ENCODE data around the gene HIGD2A. TPM values are rescaled to one million over a fixed set of nuclear protein-coding genes. Genes with fewer than 3 reads are reported as not detected.
A peak's percentile ranks its signal among the peaks of the same experiment; 100 is the strongest.

The HIGD2A gene
- total and polyA plus RNA-seq, 10 of the 15 experiments (the other 5 are each of a cell fraction or from before 2014, with no cell fraction given), result 152 to 348 (median 194) TPM

DNA sequence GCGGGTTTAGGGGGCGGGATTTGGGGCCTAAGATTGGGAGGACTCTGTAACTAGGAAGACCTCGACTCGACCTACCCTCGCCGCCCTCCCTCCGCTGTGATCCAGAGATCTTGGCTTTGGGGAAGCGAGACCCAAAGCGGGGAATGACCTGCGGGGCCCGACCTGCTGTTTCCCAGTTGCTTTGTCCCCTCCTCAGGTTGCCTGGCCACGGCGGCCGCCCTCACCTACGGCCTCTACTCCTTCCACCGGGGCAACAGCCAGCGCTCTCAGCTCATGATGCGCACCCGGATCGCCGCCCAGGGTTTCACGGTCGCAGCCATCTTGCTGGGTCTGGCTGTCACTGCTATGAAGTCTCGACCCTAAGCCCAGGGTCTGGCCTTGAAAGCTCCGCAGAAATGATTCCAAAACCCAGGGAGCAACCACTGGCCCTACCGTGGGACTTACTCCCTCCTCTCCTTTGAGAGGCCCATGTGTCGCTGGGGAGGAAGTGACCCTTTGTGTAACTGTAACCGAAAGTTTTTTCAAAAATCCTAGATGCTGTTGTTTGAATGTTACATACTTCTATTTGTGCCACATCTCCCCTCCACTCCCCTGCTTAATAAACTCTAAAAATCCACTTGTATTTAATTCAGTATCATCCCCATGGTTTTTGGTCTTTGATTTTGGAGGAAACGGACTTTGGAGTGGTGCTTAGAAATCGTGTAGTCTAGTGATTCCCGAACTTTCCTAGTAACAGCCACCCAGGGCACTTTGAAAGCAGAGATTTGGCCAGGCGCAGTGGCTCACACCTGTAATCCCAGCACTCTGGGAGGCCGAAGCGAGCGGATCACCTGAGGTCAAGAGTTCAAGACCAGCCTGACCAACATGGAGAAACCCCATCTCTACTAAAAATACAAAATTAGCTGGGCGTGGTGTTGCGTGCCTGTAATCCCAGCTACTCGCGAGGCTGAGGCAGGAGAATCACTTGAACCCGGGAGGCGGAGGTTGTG is 878 bp downstream of the HIGD2A start:
- CTCF ChIA-PET, result interaction anchor here (1.8 kb wide), 1 partner anchor 59 kb away, joined by 8 read pairs; the partner anchor contains the start of gene FAF2
- RAD21 ChIA-PET (ENCODE audit: unreplicated experiment), result interaction anchor here (1.5 to 1.6 kb wide), 2 partner anchors 28 to 148 kb away, joined by 5 to 6 read pairs; partner anchors contain the start of genes KIAA1191 and RNF44
- WGBS (ENCODE audit: insufficient coverage, insufficient replicate concordance, low lambda C conversion rate, missing lambda C conversion rate), result 27% methylated on average over 36 of the region's 41 CpGs
- FAIRE-seq, result no peak
- Histone ChIP-seq H2AFZ (ENCODE audit: control insufficient read depth, low read depth, low read length) (peak overlapping the region; percentile 65), H3K36me3 (ENCODE audit: control insufficient read depth in 2 of 2, insufficient read depth in 2 of 2, low read length in 1 of 2) (peaks cover 11 to 21% of the 10 kb centered on the region in 2 experiments), H3K27ac (ENCODE audit: control insufficient read depth, insufficient read depth) (peak overlapping the region; percentile 97), H4K20me1 (ENCODE audit: control insufficient read depth, insufficient read depth) (peaks cover 3% of the 10 kb centered on the region; the same call in 1 of the 2 replicates), H3K79me2 (ENCODE audit: control insufficient read depth, insufficient read depth, low read length) (peaks cover 50% of the 10 kb centered on the region), H3K9ac (ENCODE audit: control insufficient read depth, insufficient read depth, low read length) (peak overlapping the region; percentile 87), H3K4me1 (ENCODE audit: control insufficient read depth, insufficient read depth, low read length) (peaks cover 11% of the 10 kb centered on the region), H3K27me3 (replicated peaks in 1 of 2; ENCODE audit: control insufficient read depth in 2 of 2, insufficient read depth in 2 of 2, low read length in 1 of 2) (no peaks in the 10 kb centered on the region), H3K4me2 (ENCODE audit: control insufficient read depth, insufficient read depth) (peak overlapping the region; percentile 94), H3K9me3 (replicated peaks; ENCODE audit: control insufficient read depth, insufficient read depth, low read length) (no peaks in the 10 kb centered on the region), H3K4me3 (peak overlapping the region; percentile 90)
- DNase-seq (ENCODE audit: low read depth, low spot score), result no peak
- intact Hi-C loops (cut with micrococcal nuclease; ENCODE audit: unreplicated experiment) (loop anchor here (2.0 to 10.0 kb wide), 4 partner anchors 29 to 152 kb away; partner anchors contain the start of genes FAF2, KIAA1191, RNF44 and SIMC1), in situ Hi-C loops (cut with MboI) (no loop called here)
- POLR2A ChIA-PET, result interaction anchor here (0.6 to 2.1 kb wide), 6 partner anchors 10 to 146 kb away, joined by 3 to 7 read pairs (median 3); no protein-coding TSS in a partner anchor
- peak; percentile 67 for ATAC-seq
- SMC1A ChIA-PET (ENCODE audit: uncharacterized antibody, unreplicated experiment), result interaction anchor here (1.0 kb wide), 1 partner anchor 27 kb away, joined by 3 read pairs; no protein-coding TSS in a partner anchor
- BruUV-seq (replicated peaks), result TSS peak; percentile 99
- TF ChIP-seq ESRRA (IDR thresholded peaks at IDR 0.05; ENCODE audit: low read length) (no peak), BMI1 (IDR thresholded peaks at IDR 0.05; ENCODE audit: borderline replicate concordance) (0 out of 2 replicates have a peak, but pooled peaks have one; percentile 28), SREBF2 (IDR thresholded peaks at IDR 0.05; ENCODE audit: low read length) (no peak), NR2C1 (IDR thresholded peaks at IDR 0.05) (no peak), BACH1 (IDR thresholded peaks at IDR 0.05; ENCODE audit: borderline replicate concordance) (peak; percentile 65; the same call in 1 of the 2 replicates), POLR2A (IDR thresholded peaks at IDR 0.05; ENCODE audit: low read depth, low read length) (peak; percentile 83)
- TF ChIP-seq, protein P1, sequence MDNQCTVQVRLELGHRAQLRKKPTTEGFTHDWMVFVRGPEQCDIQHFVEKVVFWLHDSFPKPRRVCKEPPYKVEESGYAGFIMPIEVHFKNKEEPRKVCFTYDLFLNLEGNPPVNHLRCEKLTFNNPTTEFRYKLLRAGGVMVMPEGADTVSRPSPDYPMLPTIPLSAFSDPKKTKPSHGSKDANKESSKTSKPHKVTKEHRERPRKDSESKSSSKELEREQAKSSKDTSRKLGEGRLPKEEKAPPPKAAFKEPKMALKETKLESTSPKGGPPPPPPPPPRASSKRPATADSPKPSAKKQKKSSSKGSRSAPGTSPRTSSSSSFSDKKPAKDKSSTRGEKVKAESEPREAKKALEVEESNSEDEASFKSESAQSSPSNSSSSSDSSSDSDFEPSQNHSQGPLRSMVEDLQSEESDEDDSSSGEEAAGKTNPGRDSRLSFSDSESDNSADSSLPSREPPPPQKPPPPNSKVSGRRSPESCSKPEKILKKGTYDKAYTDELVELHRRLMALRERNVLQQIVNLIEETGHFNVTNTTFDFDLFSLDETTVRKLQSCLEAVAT (IDR thresholded peaks at IDR 0.05), result peak; percentile 48
- TF ChIP-seq, protein P2, sequence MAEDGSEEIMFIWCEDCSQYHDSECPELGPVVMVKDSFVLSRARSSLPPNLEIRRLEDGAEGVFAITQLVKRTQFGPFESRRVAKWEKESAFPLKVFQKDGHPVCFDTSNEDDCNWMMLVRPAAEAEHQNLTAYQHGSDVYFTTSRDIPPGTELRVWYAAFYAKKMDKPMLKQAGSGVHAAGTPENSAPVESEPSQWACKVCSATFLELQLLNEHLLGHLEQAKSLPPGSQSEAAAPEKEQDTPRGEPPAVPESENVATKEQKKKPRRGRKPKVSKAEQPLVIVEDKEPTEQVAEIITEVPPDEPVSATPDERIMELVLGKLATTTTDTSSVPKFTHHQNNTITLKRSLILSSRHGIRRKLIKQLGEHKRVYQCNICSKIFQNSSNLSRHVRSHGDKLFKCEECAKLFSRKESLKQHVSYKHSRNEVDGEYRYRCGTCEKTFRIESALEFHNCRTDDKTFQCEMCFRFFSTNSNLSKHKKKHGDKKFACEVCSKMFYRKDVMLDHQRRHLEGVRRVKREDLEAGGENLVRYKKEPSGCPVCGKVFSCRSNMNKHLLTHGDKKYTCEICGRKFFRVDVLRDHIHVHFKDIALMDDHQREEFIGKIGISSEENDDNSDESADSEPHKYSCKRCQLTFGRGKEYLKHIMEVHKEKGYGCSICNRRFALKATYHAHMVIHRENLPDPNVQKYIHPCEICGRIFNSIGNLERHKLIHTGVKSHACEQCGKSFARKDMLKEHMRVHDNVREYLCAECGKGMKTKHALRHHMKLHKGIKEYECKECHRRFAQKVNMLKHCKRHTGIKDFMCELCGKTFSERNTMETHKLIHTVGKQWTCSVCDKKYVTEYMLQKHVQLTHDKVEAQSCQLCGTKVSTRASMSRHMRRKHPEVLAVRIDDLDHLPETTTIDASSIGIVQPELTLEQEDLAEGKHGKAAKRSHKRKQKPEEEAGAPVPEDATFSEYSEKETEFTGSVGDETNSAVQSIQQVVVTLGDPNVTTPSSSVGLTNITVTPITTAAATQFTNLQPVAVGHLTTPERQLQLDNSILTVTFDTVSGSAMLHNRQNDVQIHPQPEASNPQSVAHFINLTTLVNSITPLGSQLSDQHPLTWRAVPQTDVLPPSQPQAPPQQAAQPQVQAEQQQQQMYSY (CRISPR knock-in tag; IDR thresholded peaks at IDR 0.05), result no peak
- TF ChIP-seq, protein P3, sequence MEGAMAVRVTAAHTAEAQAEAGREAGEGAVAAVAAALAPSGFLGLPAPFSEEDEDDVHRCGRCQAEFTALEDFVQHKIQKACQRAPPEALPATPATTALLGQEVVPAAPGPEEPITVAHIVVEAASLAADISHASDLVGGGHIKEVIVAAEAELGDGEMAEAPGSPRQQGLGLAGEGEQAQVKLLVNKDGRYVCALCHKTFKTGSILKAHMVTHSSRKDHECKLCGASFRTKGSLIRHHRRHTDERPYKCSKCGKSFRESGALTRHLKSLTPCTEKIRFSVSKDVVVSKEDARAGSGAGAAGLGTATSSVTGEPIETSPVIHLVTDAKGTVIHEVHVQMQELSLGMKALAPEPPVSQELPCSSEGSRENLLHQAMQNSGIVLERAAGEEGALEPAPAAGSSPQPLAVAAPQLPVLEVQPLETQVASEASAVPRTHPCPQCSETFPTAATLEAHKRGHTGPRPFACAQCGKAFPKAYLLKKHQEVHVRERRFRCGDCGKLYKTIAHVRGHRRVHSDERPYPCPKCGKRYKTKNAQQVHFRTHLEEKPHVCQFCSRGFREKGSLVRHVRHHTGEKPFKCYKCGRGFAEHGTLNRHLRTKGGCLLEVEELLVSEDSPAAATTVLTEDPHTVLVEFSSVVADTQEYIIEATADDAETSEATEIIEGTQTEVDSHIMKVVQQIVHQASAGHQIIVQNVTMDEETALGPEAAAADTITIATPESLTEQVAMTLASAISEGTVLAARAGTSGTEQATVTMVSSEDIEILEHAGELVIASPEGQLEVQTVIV (IDR thresholded peaks at IDR 0.05; ENCODE audit: borderline replicate concordance, partially characterized antibody), result peak; percentile 42
- TF ChIP-seq, protein P4, sequence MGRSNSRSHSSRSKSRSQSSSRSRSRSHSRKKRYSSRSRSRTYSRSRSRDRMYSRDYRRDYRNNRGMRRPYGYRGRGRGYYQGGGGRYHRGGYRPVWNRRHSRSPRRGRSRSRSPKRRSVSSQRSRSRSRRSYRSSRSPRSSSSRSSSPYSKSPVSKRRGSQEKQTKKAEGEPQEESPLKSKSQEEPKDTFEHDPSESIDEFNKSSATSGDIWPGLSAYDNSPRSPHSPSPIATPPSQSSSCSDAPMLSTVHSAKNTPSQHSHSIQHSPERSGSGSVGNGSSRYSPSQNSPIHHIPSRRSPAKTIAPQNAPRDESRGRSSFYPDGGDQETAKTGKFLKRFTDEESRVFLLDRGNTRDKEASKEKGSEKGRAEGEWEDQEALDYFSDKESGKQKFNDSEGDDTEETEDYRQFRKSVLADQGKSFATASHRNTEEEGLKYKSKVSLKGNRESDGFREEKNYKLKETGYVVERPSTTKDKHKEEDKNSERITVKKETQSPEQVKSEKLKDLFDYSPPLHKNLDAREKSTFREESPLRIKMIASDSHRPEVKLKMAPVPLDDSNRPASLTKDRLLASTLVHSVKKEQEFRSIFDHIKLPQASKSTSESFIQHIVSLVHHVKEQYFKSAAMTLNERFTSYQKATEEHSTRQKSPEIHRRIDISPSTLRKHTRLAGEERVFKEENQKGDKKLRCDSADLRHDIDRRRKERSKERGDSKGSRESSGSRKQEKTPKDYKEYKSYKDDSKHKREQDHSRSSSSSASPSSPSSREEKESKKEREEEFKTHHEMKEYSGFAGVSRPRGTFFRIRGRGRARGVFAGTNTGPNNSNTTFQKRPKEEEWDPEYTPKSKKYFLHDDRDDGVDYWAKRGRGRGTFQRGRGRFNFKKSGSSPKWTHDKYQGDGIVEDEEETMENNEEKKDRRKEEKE (IDR thresholded peaks at IDR 0.05), result no peak
